ENCODE data around the gene DYNC1I1. TPM values are rescaled to one million over a fixed set of nuclear protein-coding genes. Genes with fewer than 3 reads are reported as not detected.

The DYNC1I1 gene
- total and polyA plus RNA-seq, 10 donors: 0.21 to 7.5 (median 0.86) TPM

GRCh38 chr7:96093435-96093834 lies 321.1 kb downstream of the DYNC1I1 start:
- intact Hi-C loops (cut with DNase I; ENCODE audit: low total_unique reads): no loop called here
- peaks cover 0 to 14% (median 0%) of the 10 kb centered on the region in 7 donors for H3K27me3 ChIP-seq (replicated peaks in 1 of 7)
- TF ChIP-seq POLR2A (IDR thresholded peaks at IDR 0.05) (no peak), CTCF (IDR thresholded peaks at IDR 0.05 in 8 of 11, conservative IDR thresholded peaks at IDR 0.05 in 3 of 11) (no peak), POLR2AphosphoS5 (IDR thresholded peaks at IDR 0.05) (no peak)
- H3K9me3 ChIP-seq: no peaks in the 10 kb centered on the region
- 57 to 85% (median 65%) methylated on average over 1 of the region's 1 CpG for WGBS, 5 donors
- DNase-seq: no peak
- no peaks in the 10 kb centered on the region for H3K4me1 ChIP-seq
- H3K4me3 ChIP-seq: no peak overlapping the region
- no peaks in the 10 kb centered on the region for H3K36me3 ChIP-seq
- no peak overlapping the region for H3K27ac ChIP-seq

- Histone ChIP-seq H3K9me3 (peaks cover 0 to 15% (median 8%) of the 10 kb centered on the region in 8 donors), H3K27me3 (replicated peaks in 1 of 7) (no peaks in the 10 kb centered on the region), H3K4me1 (no peaks in the 10 kb centered on the region), H3K27ac (no peak overlapping the region), H3K36me3 (no peaks in the 10 kb centered on the region), H3K4me3 (no peak overlapping the region)
- no peak for DNase-seq
- intact Hi-C loops (cut with DNase I; ENCODE audit: low total_unique reads): no loop called here
- no peak for TF ChIP-seq POLR2A (IDR thresholded peaks at IDR 0.05)
- TF ChIP-seq POLR2AphosphoS5 (IDR thresholded peaks at IDR 0.05): no peak
- no peak for TF ChIP-seq CTCF (IDR thresholded peaks at IDR 0.05 in 8 of 11, conservative IDR thresholded peaks at IDR 0.05 in 3 of 11)
- WGBS, 5 donors: 76 to 93% (median 85%) methylated on average over 2 of the region's 2 CpGs
These were observed 325.5 kb downstream of the DYNC1I1 start for GRCh38 chr7:96097835-96098234.

DNA sequence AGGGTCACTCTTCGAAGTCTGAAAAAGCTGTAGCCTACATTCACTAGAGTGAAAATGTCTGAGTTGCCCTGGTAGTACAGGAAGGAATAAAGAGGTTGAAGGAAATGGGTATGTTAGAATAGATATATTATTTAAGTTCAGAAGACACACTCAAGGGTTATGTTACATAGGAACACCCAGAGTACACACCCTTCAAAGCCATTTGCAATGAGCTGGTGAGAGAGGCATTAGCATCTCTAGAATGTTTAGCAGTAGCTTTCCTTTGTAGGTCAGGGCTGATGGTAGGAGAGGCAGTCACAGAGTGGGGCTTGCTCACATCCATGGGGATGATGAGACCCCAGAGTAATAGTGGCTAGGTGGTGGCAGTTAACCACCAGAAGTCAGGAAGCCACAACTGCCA lies 328.4 kb downstream of the DYNC1I1 start:
- 63 to 87% (median 71%) methylated on average over 1 of the region's 1 CpG for WGBS, 5 donors
- intact Hi-C loops (cut with DNase I; ENCODE audit: low total_unique reads): no loop called here

More for the DNA sequence above, 328.4 kb downstream of the DYNC1I1 start:
- no peak overlapping the region for H3K27ac ChIP-seq
- no peaks in the 10 kb centered on the region for H3K27me3 ChIP-seq (replicated peaks in 1 of 7)
- H3K4me1 ChIP-seq: no peaks in the 10 kb centered on the region
- TF ChIP-seq POLR2A (IDR thresholded peaks at IDR 0.05): no peak
- TF ChIP-seq CTCF (IDR thresholded peaks at IDR 0.05 in 8 of 11, conservative IDR thresholded peaks at IDR 0.05 in 3 of 11): no peak
- no peak for TF ChIP-seq POLR2AphosphoS5 (IDR thresholded peaks at IDR 0.05)
- DNase-seq: no peak
- no peaks in the 10 kb centered on the region for H3K36me3 ChIP-seq
- no peak overlapping the region for H3K4me3 ChIP-seq
- H3K9me3 ChIP-seq: peaks cover 0 to 15% (median 8%) of the 10 kb centered on the region in 8 donors
